Measurements from ENCODE around the gene CEP152. TPM values are rescaled to one million over a fixed set of nuclear protein-coding genes. Genes with fewer than 3 reads are reported as not detected.

CEP152 gene
- total RNA-seq, 2 donors from 2014 or later: 12.3 to 19.1 TPM

- Mint-ChIP-seq H3K4me1 (peaks cover 40% of the 10 kb centered on the region), H3K36me3 (ENCODE audit: low read depth) (peaks cover 11% of the 10 kb centered on the region)
- DNase-seq: no peak
Observed at GRCh38 chr15:48802257-48802656, 8.6 kb downstream of the CEP152 start.

GRCh38 chr15:48800811-48801455 lies 9.9 kb downstream of the CEP152 start:
- no peak overlapping the region for H3K9ac ChIP-seq (ENCODE audit: extremely low read depth, low read length, poor library complexity, severe bottlenecking)
- H3K27ac ChIP-seq (ENCODE audit: low read depth, low read length): no peak overlapping the region
- Mint-ChIP-seq H3K27ac (no peak overlapping the region), H3K36me3 (ENCODE audit: low read depth) (peaks cover 11% of the 10 kb centered on the region), H3K4me3 (no peak overlapping the region), H3K27me3 (ENCODE audit: insufficient read depth) (peaks cover 17% of the 10 kb centered on the region), H3K9me3 (no peaks in the 10 kb centered on the region), H3K4me1 (peaks cover 33% of the 10 kb centered on the region)
- no peak overlapping the region for H3K4me3 ChIP-seq (ENCODE audit: low read length)
- H3K36me3 ChIP-seq (ENCODE audit: control insufficient read depth, insufficient read depth, low read length): peaks cover 20% of the 10 kb centered on the region
- DNase-seq: no peak
- 76 to 100% methylated on average over 1 to 3 of the region's 4 CpGs for WGBS, 2 experiments (ENCODE audit: insufficient coverage in 1 of 2, insufficient read length in 1 of 2)
- peaks cover 10% of the 10 kb centered on the region for H3K27me3 ChIP-seq (ENCODE audit: control insufficient read depth, insufficient read depth, low read length, poor library complexity, severe bottlenecking)
- no peaks in the 10 kb centered on the region for H3K9me3 ChIP-seq (ENCODE audit: control insufficient read depth, low read length)
- TF ChIP-seq CTCF (conservative IDR thresholded peaks at IDR 0.05): peak; percentile 61
- H3K4me1 ChIP-seq (ENCODE audit: control insufficient read depth, insufficient read depth, low read length): peaks cover 6% of the 10 kb centered on the region

More at GRCh38 chr15:48802257-48802656, 8.6 kb downstream of the CEP152 start:
- no peak overlapping the region for H3K4me3 ChIP-seq (ENCODE audit: low read length)
- 91% methylated on average over 3 of the region's 3 CpGs; no CpG with 5 or more reads in 1 of the 2 experiments for WGBS, 2 experiments (ENCODE audit: insufficient coverage in 1 of 2, insufficient read length in 1 of 2)
- H3K36me3 ChIP-seq (ENCODE audit: control insufficient read depth, insufficient read depth, low read length): peaks cover 8% of the 10 kb centered on the region
- Mint-ChIP-seq H3K9me3 (no peaks in the 10 kb centered on the region), H3K27ac (no peak overlapping the region), H3K4me3 (no peak overlapping the region), H3K27me3 (ENCODE audit: insufficient read depth) (peaks cover 13% of the 10 kb centered on the region)
- peaks cover 2% of the 10 kb centered on the region for H3K27me3 ChIP-seq (ENCODE audit: control insufficient read depth, insufficient read depth, low read length, poor library complexity, severe bottlenecking)
- TF ChIP-seq CTCF (conservative IDR thresholded peaks at IDR 0.05): no peak
- H3K27ac ChIP-seq (ENCODE audit: low read depth, low read length): no peak overlapping the region
- H3K4me1 ChIP-seq (ENCODE audit: control insufficient read depth, insufficient read depth, low read length): peaks cover 6% of the 10 kb centered on the region
- H3K9me3 ChIP-seq (ENCODE audit: control insufficient read depth, low read length): no peaks in the 10 kb centered on the region
- H3K9ac ChIP-seq (ENCODE audit: extremely low read depth, low read length, poor library complexity, severe bottlenecking): no peak overlapping the region

- Mint-ChIP-seq H3K4me3 (no peak overlapping the region), H3K4me1 (peaks cover 34% of the 10 kb centered on the region), H3K36me3 (ENCODE audit: low read depth) (peaks cover 12% of the 10 kb centered on the region), H3K9me3 (no peaks in the 10 kb centered on the region), H3K27me3 (ENCODE audit: insufficient read depth) (peaks cover 17% of the 10 kb centered on the region), H3K27ac (no peak overlapping the region)
- H3K27ac ChIP-seq (ENCODE audit: low read depth, low read length): no peak overlapping the region
- TF ChIP-seq CTCF (conservative IDR thresholded peaks at IDR 0.05): no peak
- no peak overlapping the region for H3K9ac ChIP-seq (ENCODE audit: extremely low read depth, low read length, poor library complexity, severe bottlenecking)
- H3K4me3 ChIP-seq (ENCODE audit: low read length): no peak overlapping the region
- H3K9me3 ChIP-seq (ENCODE audit: control insufficient read depth, low read length): no peaks in the 10 kb centered on the region
- H3K4me1 ChIP-seq (ENCODE audit: control insufficient read depth, insufficient read depth, low read length): peaks cover 6% of the 10 kb centered on the region
- 88 to 92% methylated on average over 1 of the region's 1 CpG for WGBS, 2 experiments (ENCODE audit: insufficient coverage in 1 of 2, insufficient read length in 1 of 2)
- no peak for DNase-seq
- H3K36me3 ChIP-seq (ENCODE audit: control insufficient read depth, insufficient read depth, low read length): peaks cover 22% of the 10 kb centered on the region
- peaks cover 10% of the 10 kb centered on the region for H3K27me3 ChIP-seq (ENCODE audit: control insufficient read depth, insufficient read depth, low read length, poor library complexity, severe bottlenecking)
Observed at GRCh38 chr15:48800245-48800644, 10.6 kb downstream of the CEP152 start.

Data from endodermal cell (in vitro differentiated cells).